Adipocyte (in vitro differentiated cells): ENCODE results near the gene UNC13C.

Experiments used
- DNase-seq: peaks from one replicate; pipeline ENCODE4 v3.0.0-alpha.2; 2015; ENCODE audit warnings: low read depth
- H3K27me3 ChIP-seq: replicated peaks from 2 replicates; pipeline ENCODE4 v1.7.0; 2013; ENCODE audit warnings: mild to moderate bottlenecking, low read length, moderate library complexity; ENCODE audit not compliant: control insufficient read depth, insufficient read depth
- H3K36me3 ChIP-seq: 2 replicates; pipeline ENCODE4 v1.7.0; 2013; ENCODE audit warnings: low read length, mild to moderate bottlenecking, moderate library complexity; ENCODE audit not compliant: control insufficient read depth, insufficient read depth, severe bottlenecking
- H3K4me1 ChIP-seq: 2 replicates; pipeline ENCODE4 v1.7.0; 2013; ENCODE audit warnings: mild to moderate bottlenecking, low read length, moderate library complexity; ENCODE audit not compliant: control insufficient read depth, insufficient read depth
- H3K4me3 ChIP-seq: 2 replicates; pipeline ENCODE4 v1.7.0; 2013; ENCODE audit warnings: mild to moderate bottlenecking, low read length, moderate library complexity
- H3K9ac ChIP-seq: 2 replicates; pipeline ENCODE4 v1.7.0; 2013; ENCODE audit warnings: mild to moderate bottlenecking, low read length, moderate library complexity
- H3K9me3 ChIP-seq: 2 replicates; pipeline ENCODE4 v1.7.0; 2013; ENCODE audit warnings: mild to moderate bottlenecking, low read length, moderate library complexity; ENCODE audit not compliant: control insufficient read depth

Gene UNC13C

GRCh38 chr15:54576298-54576935 is 598.2 kb downstream of the UNC13C start:
- Histone ChIP-seq H3K9ac (no peak overlapping the region), H3K36me3 (no peaks in the 10 kb centered on the region), H3K4me3 (no peak overlapping the region), H3K9me3 (peaks cover 2% of the 10 kb centered on the region), H3K27me3 (no peaks in the 10 kb centered on the region), H3K4me1 (no peaks in the 10 kb centered on the region)
- no peak for DNase-seq

- H3K36me3 ChIP-seq = no peaks in the 10 kb centered on the region
- no peak overlapping the region for H3K9ac ChIP-seq
- H3K4me1 ChIP-seq = no peaks in the 10 kb centered on the region
- H3K27me3 ChIP-seq = no peaks in the 10 kb centered on the region
- no peak for DNase-seq
- no peak overlapping the region for H3K4me3 ChIP-seq
- peaks cover 6% of the 10 kb centered on the region for H3K9me3 ChIP-seq
Measured at GRCh38 chr15:54577476-54578250, 599.4 kb downstream of the UNC13C start.

GRCh38 chr15:54579855-54580254 is 601.6 kb downstream of the UNC13C start:
- H3K9ac ChIP-seq = no peak overlapping the region
- no peaks in the 10 kb centered on the region for H3K4me1 ChIP-seq
- H3K9me3 ChIP-seq = peaks cover 6% of the 10 kb centered on the region
- H3K36me3 ChIP-seq = no peaks in the 10 kb centered on the region
- H3K27me3 ChIP-seq = no peaks in the 10 kb centered on the region
- H3K4me3 ChIP-seq = no peak overlapping the region
- no peak for DNase-seq

DNA sequence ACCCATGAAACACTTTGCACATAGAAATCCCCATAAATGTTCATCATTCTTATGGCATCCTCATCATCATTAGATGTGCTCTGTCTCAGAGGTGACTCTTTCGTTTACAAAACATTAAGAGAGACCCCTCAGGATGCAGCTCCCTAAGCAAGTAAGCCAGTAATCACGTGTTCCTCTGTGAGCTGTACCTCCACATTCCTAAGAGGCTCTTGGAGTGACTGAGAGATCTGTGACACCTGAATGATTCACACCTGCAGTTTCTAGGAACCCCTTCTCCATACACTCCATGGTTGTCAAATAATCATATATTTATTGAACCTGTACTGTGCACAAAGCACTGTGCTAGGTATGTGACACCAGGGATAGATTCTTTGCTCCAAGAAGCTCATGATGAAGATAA is 602.4 kb downstream of the UNC13C start:
- H3K9ac ChIP-seq = no peak overlapping the region
- DNase-seq = no peak

GRCh38 chr15:54582863-54583643 is 604.8 kb downstream of the UNC13C start:
- Histone ChIP-seq H3K4me3 (no peak overlapping the region), H3K27me3 (no peaks in the 10 kb centered on the region), H3K36me3 (no peaks in the 10 kb centered on the region), H3K9me3 (peaks cover 6% of the 10 kb centered on the region), H3K4me1 (no peaks in the 10 kb centered on the region), H3K9ac (no peak overlapping the region)
- no peak for DNase-seq

More for the DNA sequence above, 602.4 kb downstream of the UNC13C start:
- H3K4me1 ChIP-seq = no peaks in the 10 kb centered on the region
- no peak overlapping the region for H3K4me3 ChIP-seq
- H3K36me3 ChIP-seq = no peaks in the 10 kb centered on the region
- peaks cover 6% of the 10 kb centered on the region for H3K9me3 ChIP-seq
- no peaks in the 10 kb centered on the region for H3K27me3 ChIP-seq

- Histone ChIP-seq H3K4me1 (no peaks in the 10 kb centered on the region), H3K4me3 (no peak overlapping the region), H3K9me3 (peaks cover 6% of the 10 kb centered on the region), H3K27me3 (no peaks in the 10 kb centered on the region), H3K36me3 (no peaks in the 10 kb centered on the region), H3K9ac (no peak overlapping the region)
- DNase-seq = no peak
Measured at GRCh38 chr15:54585063-54585462, 606.8 kb downstream of the UNC13C start.

- H3K4me3 ChIP-seq = no peak overlapping the region
- no peaks in the 10 kb centered on the region for H3K9me3 ChIP-seq
- no peaks in the 10 kb centered on the region for H3K27me3 ChIP-seq
- no peak overlapping the region for H3K9ac ChIP-seq
- no peaks in the 10 kb centered on the region for H3K36me3 ChIP-seq
- no peaks in the 10 kb centered on the region for H3K4me1 ChIP-seq
- DNase-seq = no peak
Measured at GRCh38 chr15:54594115-54594514, 615.9 kb downstream of the UNC13C start.

GRCh38 chr15:54599386-54599785 is 621.1 kb downstream of the UNC13C start:
- DNase-seq = no peak
- no peaks in the 10 kb centered on the region for H3K4me1 ChIP-seq

GRCh38 chr15:54605043-54605442 is 626.8 kb downstream of the UNC13C start:
- Histone ChIP-seq H3K4me3 (no peak overlapping the region), H3K27me3 (no peaks in the 10 kb centered on the region), H3K9me3 (no peaks in the 10 kb centered on the region), H3K4me1 (no peaks in the 10 kb centered on the region), H3K36me3 (no peaks in the 10 kb centered on the region), H3K9ac (no peak overlapping the region)
- DNase-seq = no peak

More at GRCh38 chr15:54599386-54599785, 621.1 kb downstream of the UNC13C start:
- no peak overlapping the region for H3K9ac ChIP-seq
- H3K27me3 ChIP-seq = no peaks in the 10 kb centered on the region
- no peaks in the 10 kb centered on the region for H3K36me3 ChIP-seq
- no peak overlapping the region for H3K4me3 ChIP-seq
- H3K9me3 ChIP-seq = no peaks in the 10 kb centered on the region

- no peak overlapping the region for H3K9ac ChIP-seq
Measured at GRCh38 chr15:54605556-54605955, 627.3 kb downstream of the UNC13C start.

More at GRCh38 chr15:54605556-54605955, 627.3 kb downstream of the UNC13C start:
- no peak for DNase-seq
- H3K36me3 ChIP-seq = no peaks in the 10 kb centered on the region
- no peaks in the 10 kb centered on the region for H3K4me1 ChIP-seq
- H3K9me3 ChIP-seq = no peaks in the 10 kb centered on the region
- H3K27me3 ChIP-seq = no peaks in the 10 kb centered on the region
- no peak overlapping the region for H3K4me3 ChIP-seq
